ENCODE results near the gene ZNF71.

GRCh38 chr19:56637976-56638555 is 43.0 kb downstream of the ZNF71 start:
- TF ChIP-seq CTCF (IDR thresholded peaks at IDR 0.05), result no peak
- TF ChIP-seq POLR2A (IDR thresholded peaks at IDR 0.05), result no peak
